ENCODE results near the gene ATG10. TPM values are rescaled to one million over a fixed set of nuclear protein-coding genes. Genes with fewer than 3 reads are reported as not detected.
"Not testable (repeated sequence)": the region's sequence is repeated elsewhere in the genome, so short reads cannot be mapped to it uniquely, and the experiment has no call there.

Gene ATG10
- total RNA-seq, 1 donor from 2014 or later: 8.7 TPM

DNA sequence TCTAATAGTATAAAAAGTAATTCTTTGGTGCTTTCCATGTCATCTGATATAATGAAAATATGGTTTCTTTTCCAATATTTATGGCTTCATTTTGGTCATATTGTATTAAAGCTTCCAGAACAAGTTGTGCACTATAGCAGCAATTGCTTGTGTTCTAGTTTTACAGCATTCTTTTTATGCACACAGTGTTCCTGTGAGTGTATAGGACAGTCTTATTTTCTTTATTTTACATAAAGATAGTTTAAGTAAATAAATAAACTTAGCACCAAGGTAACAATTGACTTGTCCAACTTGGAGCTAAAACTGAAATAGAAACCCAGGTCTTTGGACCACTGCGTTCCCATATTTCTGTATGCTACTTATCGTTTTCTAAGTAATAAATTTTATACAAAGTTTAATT is 38.9 kb downstream of the ATG10 start:
- DNase-seq (ENCODE audit: extremely low spot score, unreplicated experiment): no peak
- H3K4me3 Mint-ChIP-seq: no peak overlapping the region
- no peak overlapping the region for H3K27ac Mint-ChIP-seq
- TF ChIP-seq CTCF (conservative IDR thresholded peaks at IDR 0.05): no peak
- peaks cover 15% of the 10 kb centered on the region for H3K36me3 Mint-ChIP-seq
- H3K9me3 Mint-ChIP-seq: peaks cover 5% of the 10 kb centered on the region
- H3K4me1 Mint-ChIP-seq (ENCODE audit: unreplicated experiment): no peaks in the 10 kb centered on the region
- H3K27me3 Mint-ChIP-seq: no peaks in the 10 kb centered on the region

GRCh38 chr5:82011761-82012160 is 39.9 kb downstream of the ATG10 start:
- peaks cover 15% of the 10 kb centered on the region for H3K36me3 Mint-ChIP-seq
- no peak for TF ChIP-seq CTCF (conservative IDR thresholded peaks at IDR 0.05)
- peaks cover 5% of the 10 kb centered on the region for H3K9me3 Mint-ChIP-seq
- no peaks in the 10 kb centered on the region for H3K4me1 Mint-ChIP-seq (ENCODE audit: unreplicated experiment)
- no peak overlapping the region for H3K4me3 Mint-ChIP-seq
- no peak for DNase-seq (ENCODE audit: extremely low spot score, unreplicated experiment)
- no peaks in the 10 kb centered on the region for H3K27me3 Mint-ChIP-seq
- H3K27ac Mint-ChIP-seq: no peak overlapping the region

GRCh38 chr5:82014644-82015043 is 42.8 kb downstream of the ATG10 start:
- not testable (repeated sequence) for DNase-seq (ENCODE audit: extremely low spot score, unreplicated experiment); H3K27ac Mint-ChIP-seq; H3K4me1 Mint-ChIP-seq (ENCODE audit: unreplicated experiment); H3K4me3 Mint-ChIP-seq; H3K27me3 Mint-ChIP-seq; H3K9me3 Mint-ChIP-seq
- peaks cover 21% of the 10 kb centered on the region for H3K36me3 Mint-ChIP-seq

DNA sequence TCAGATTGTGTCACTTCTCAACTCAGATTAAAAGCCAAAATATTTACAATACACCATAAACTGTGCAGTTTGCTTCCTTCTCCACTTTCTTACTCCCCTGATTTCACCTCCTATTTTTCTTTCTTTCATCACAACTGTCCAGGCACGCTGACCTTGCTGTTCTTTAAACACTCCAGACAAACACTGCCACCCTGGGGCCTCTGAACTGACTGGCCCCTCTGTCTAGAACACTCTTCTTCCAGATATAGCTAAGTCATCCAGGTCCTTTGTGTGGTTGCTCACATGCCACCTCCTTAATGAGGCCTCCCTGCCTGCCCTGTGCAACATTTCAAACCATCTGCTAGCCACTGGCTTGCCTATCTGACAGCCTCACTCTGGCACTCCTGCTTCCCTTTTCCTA is 46.6 kb downstream of the ATG10 start:
- DNase-seq (ENCODE audit: extremely low spot score, unreplicated experiment): no peak
- peaks cover 15% of the 10 kb centered on the region for H3K4me1 Mint-ChIP-seq (ENCODE audit: unreplicated experiment)
- H3K27ac Mint-ChIP-seq: peak overlapping the region; percentile 9
- H3K27me3 Mint-ChIP-seq: no peaks in the 10 kb centered on the region
- peaks cover 10% of the 10 kb centered on the region for H3K36me3 Mint-ChIP-seq
- H3K9me3 Mint-ChIP-seq: peaks cover 1% of the 10 kb centered on the region
- no peak overlapping the region for H3K4me3 Mint-ChIP-seq
- TF ChIP-seq CTCF (conservative IDR thresholded peaks at IDR 0.05): no peak

DNA sequence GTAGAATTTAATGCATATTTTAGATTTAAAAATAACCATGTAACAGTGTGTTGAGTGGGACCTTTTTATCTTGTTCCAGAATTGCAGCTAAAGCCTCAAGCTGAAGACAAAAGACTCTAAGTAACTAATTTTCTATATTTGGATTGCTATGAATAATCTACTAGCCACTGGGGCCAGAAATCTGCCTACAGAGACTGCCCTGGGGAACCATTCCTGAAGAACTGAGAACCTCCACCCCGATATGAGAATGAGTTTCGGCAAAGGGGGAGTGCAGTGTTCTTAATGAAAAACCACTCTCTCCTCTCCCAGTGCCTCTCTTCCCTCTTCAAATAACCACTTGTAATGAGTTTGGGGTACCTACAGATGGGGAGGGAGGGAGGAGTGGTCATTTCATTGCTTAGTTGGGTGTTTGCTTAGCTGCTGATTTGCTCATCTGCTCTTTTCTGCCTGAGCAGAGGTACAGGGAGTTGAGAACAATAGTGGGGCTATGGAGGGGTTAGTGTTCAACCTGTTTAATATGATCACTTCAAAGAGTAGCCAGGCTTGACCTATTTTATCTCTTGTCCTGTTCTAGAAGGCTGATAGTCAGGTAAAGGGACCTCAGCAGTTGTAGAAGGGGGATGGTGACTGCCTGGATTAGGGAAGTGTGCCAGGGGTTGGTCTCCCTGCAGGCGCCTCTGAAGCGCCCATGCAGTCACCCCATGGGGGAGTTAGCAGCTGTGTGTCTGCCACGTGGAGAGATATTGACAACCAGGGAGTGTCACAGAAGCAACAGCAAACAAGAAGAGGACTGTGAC is 47.7 kb downstream of the ATG10 start:
- peaks cover 15% of the 10 kb centered on the region for H3K4me1 Mint-ChIP-seq (ENCODE audit: unreplicated experiment)
- no peak for TF ChIP-seq CTCF (conservative IDR thresholded peaks at IDR 0.05)
- H3K4me3 Mint-ChIP-seq: no peak overlapping the region
- DNase-seq (ENCODE audit: extremely low spot score, unreplicated experiment): no peak
- no peaks in the 10 kb centered on the region for H3K27me3 Mint-ChIP-seq
- no peaks in the 10 kb centered on the region for H3K9me3 Mint-ChIP-seq
- peaks cover 9% of the 10 kb centered on the region for H3K36me3 Mint-ChIP-seq
- H3K27ac Mint-ChIP-seq: peak overlapping the region; percentile 44

DNA sequence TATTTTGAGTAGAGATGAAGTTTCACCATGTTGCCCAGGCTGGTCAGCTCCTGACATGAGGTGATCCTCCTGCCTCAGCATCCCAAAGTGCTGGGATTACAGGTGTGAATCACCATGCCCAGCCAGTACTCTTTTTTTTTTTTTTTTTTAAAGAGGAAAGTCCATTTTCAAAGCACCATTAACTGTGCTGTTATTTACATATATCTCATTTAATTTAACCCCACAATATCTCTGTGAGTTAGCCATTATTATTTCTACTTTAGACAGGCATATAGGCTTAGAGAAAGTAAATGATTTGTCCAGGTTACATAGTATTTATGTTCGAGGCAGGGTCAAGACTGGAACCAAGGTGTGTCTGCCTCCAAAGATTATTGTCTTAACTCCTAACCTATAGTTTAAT is 50.7 kb downstream of the ATG10 start:
- Mint-ChIP-seq H3K9me3 (no peaks in the 10 kb centered on the region), H3K4me1 (ENCODE audit: unreplicated experiment) (peaks cover 15% of the 10 kb centered on the region), H3K27ac (no peak overlapping the region), H3K4me3 (no peak overlapping the region), H3K27me3 (no peaks in the 10 kb centered on the region), H3K36me3 (peaks cover 9% of the 10 kb centered on the region)
- no peak for DNase-seq (ENCODE audit: extremely low spot score, unreplicated experiment)
- no peak for TF ChIP-seq CTCF (conservative IDR thresholded peaks at IDR 0.05)
